K562 (cell line): ENCODE measurements around the gene WDR27. TPM values are rescaled to one million over a fixed set of nuclear protein-coding genes. Genes with fewer than 3 reads are reported as not detected.

Experiments used
- ATAC-seq: fragments of 200-7000 bp; cut with Tn5 transposase; 3 replicates; pipeline ENCODE4 v1.9.1; 2020; ENCODE audit warnings: moderate library complexity
- BruUV-seq: library from RNA; stranded (reverse); fragments of 400-500 nt; replicated peaks from 2 replicates; lab custom pipeline; 2021; lab: Mats Ljungman, UMichigan
- CTCF ChIA-PET: fragments of 300-600 bp; formaldehyde crosslinking; extraction: SDS; loops from one replicate; lab custom pipeline; 2021; ENCODE audit warnings: low intra/inter-chr PET ratio; lab: Yijun Ruan, JAX
- POLR2A ChIA-PET: fragments of 300-600, 350-650 bp; sonication (Branson Sonifier 250); formaldehyde crosslinking; extraction: SDS; loops from one replicate; lab custom pipeline; 2021; ENCODE audit warnings: antibody characterized with exemption, inconsistent platforms; lab: Yijun Ruan, JAX
- DNase-seq, 4 experiments: peaks; one replicate each; pipeline versions ENCODE4 v3.0.0 to v3.0.0-alpha.2; 2011 to 2018; ENCODE audit warnings: low spot score in 3 of 4, mixed read lengths in 3 of 4; ENCODE audit errors: extremely low read depth in 1 of 4
- FAIRE-seq: peaks from 2 replicates; lab custom pipeline; 2011; peaks lifted over from hg19 to GRCh38; lab: Jason Lieb, UNC
- H2AFZ ChIP-seq: 2 replicates; pipeline ENCODE4 v1.6.0; 2011; ENCODE audit warnings: low read depth, low read length, control low read depth, inconsistent platforms
- H3K27ac ChIP-seq: fragments of 200-600 bp; 3 replicates; pipeline ENCODE4 v1.8.0; 2011; ENCODE audit warnings: low read depth, mild to moderate bottlenecking, control low read depth, inconsistent platforms, low read length, moderate library complexity, mixed read lengths; ENCODE audit errors: extremely low read depth
- H3K27me3 ChIP-seq, 2 experiments: fragments of 300-600 bp in 1 of 2; 2 replicates in 1 of 2; 3 replicates in 1 of 2; pipeline versions ENCODE4 v1.6.0 to v1.8.0; 2011; ENCODE audit warnings: inconsistent platforms in 2 of 2, low read length in 2 of 2, mild to moderate bottlenecking in 1 of 2, mixed read lengths in 1 of 2, moderate library complexity in 1 of 2; ENCODE audit not compliant: control insufficient read depth in 2 of 2, insufficient read depth in 2 of 2
- H3K36me3 ChIP-seq: fragments of 300-600 bp; 3 replicates; pipeline ENCODE4 v1.8.0; 2011; ENCODE audit warnings: mild to moderate bottlenecking, low read length, inconsistent platforms; ENCODE audit not compliant: control insufficient read depth, insufficient read depth
- H3K4me1 ChIP-seq, 2 experiments: fragments of 200-600 bp in 1 of 2; replicated peaks in 1 of 2; 2 replicates in 1 of 2; 3 replicates in 1 of 2; pipeline versions ENCODE4 v1.5.1 to v1.8.0; 2011; ENCODE audit warnings: inconsistent platforms in 2 of 2, low read length in 2 of 2, mild to moderate bottlenecking in 1 of 2, mixed read lengths in 1 of 2, moderate library complexity in 1 of 2; ENCODE audit not compliant: control insufficient read depth in 2 of 2, insufficient read depth in 2 of 2
- H3K4me2 ChIP-seq: 2 replicates; pipeline ENCODE4 v1.6.1; 2011; ENCODE audit warnings: low read length, control low read depth, inconsistent platforms, mixed read lengths; ENCODE audit not compliant: insufficient read depth
- H3K4me3 ChIP-seq: fragments of 200-600 bp; sonication (generic), shearing (Covaris generic); 2 replicates; pipeline ENCODE4 v1.5.1; 2016; ENCODE audit warnings: control low read depth, inconsistent platforms
- H3K79me2 ChIP-seq: fragments of 200-600 bp; 3 replicates; pipeline ENCODE4 v1.8.0; 2011; ENCODE audit warnings: low read length, inconsistent platforms; ENCODE audit not compliant: control insufficient read depth, insufficient read depth
- H3K9ac ChIP-seq, 2 experiments: 2 replicates each; pipeline versions ENCODE4 v1.6.0 to v1.6.1; 2011; ENCODE audit warnings: low read depth in 2 of 2, low read length in 2 of 2, control low read depth in 1 of 2, inconsistent platforms in 1 of 2, mild to moderate bottlenecking in 1 of 2, mixed read lengths in 1 of 2; ENCODE audit not compliant: insufficient read depth in 1 of 2
- H3K9me1 ChIP-seq: one replicate; pipeline ENCODE4 v1.6.0; 2011; ENCODE audit warnings: inconsistent platforms, mild to moderate bottlenecking, low read length, moderate library complexity; ENCODE audit not compliant: control insufficient read depth, insufficient read depth
- H3K9me3 ChIP-seq: replicated peaks from 2 replicates; pipeline ENCODE4 v1.5.1; 2011; ENCODE audit warnings: low read depth, low read length, inconsistent platforms; ENCODE audit not compliant: control insufficient read depth, insufficient read depth
- H4K20me1 ChIP-seq: replicated peaks from 2 replicates; pipeline ENCODE4 v1.6.1; 2011; ENCODE audit warnings: low read length, inconsistent platforms, mixed read lengths; ENCODE audit not compliant: control insufficient read depth, insufficient read depth
- CBFA2T2 ChIP-seq: fragments of 450-650 bp; conservative IDR thresholded peaks from 2 replicates; pipeline ENCODE4 v1.6.1; 2017; ENCODE audit warnings: mild to moderate bottlenecking
- E2F5 ChIP-seq: sonication (generic); formaldehyde crosslinking; IDR thresholded peaks from 2 replicates; pipeline ENCODE4 v1.8.0; 2022; ENCODE audit warnings: mild to moderate bottlenecking, missing genetic modification reagents
- EP300 ChIP-seq: IDR thresholded peaks from 2 replicates; pipeline ENCODE4 v1.6.1; 2012; ENCODE audit warnings: low read length, improper control_type of control experiment
- IRF2 ChIP-seq: sonication (generic); formaldehyde crosslinking; IDR thresholded peaks from 2 replicates; pipeline ENCODE4 v1.8.1; 2022; ENCODE audit warnings: mild to moderate bottlenecking, missing genetic modification reagents
- MTA3 ChIP-seq: fragments of 450-650 bp; formaldehyde crosslinking; IDR thresholded peaks from 2 replicates; pipeline ENCODE4 v1.6.1; 2017; ENCODE audit warnings: mild to moderate bottlenecking, borderline replicate concordance
- NFE2 ChIP-seq: IDR thresholded peaks from 2 replicates; pipeline ENCODE4 v1.6.1; 2014; ENCODE audit warnings: antibody characterized with exemption, low read depth
- POLR2AphosphoS5 ChIP-seq: IDR thresholded peaks from 2 replicates; pipeline ENCODE4 v1.6.1; 2011; ENCODE audit warnings: mild to moderate bottlenecking, low read depth, low read length, moderate library complexity; ENCODE audit not compliant: control insufficient read depth, insufficient read depth
- RFX1 ChIP-seq: fragments of 450-650 bp; IDR thresholded peaks from 2 replicates; pipeline ENCODE4 v1.6.1; 2016; ENCODE audit warnings: mild to moderate bottlenecking, moderate library complexity
- TGIF2 ChIP-seq: sonication (generic); formaldehyde crosslinking; IDR thresholded peaks from 2 replicates; pipeline ENCODE4 v1.8.1; 2022; ENCODE audit warnings: mild to moderate bottlenecking, missing genetic modification reagents, moderate library complexity
- ZBTB7A ChIP-seq: IDR thresholded peaks from 2 replicates; pipeline ENCODE4 v1.6.1; 2011; ENCODE audit warnings: low read depth, mild to moderate bottlenecking, low read length, moderate library complexity, borderline replicate concordance; ENCODE audit not compliant: control insufficient read depth
- ZNF318 ChIP-seq, 2 experiments: fragments of 450-650 bp; IDR thresholded peaks; 2 replicates each; pipeline ENCODE4 v1.6.1; 2016; ENCODE audit warnings: mild to moderate bottlenecking in 2 of 2, borderline replicate concordance in 1 of 2, low read depth in 1 of 2, moderate library complexity in 1 of 2
- WGBS: fragments of 100-300 bp; shearing (Covaris generic); methylation state at CpG from one replicate; pipeline ENCODE4 v1.1.6; 2016; ENCODE audit warnings: low coverage, mixed read lengths; ENCODE audit not compliant: insufficient coverage; ENCODE audit errors: missing lambda C conversion rate; 5-methylcytosine and 5-hydroxymethylcytosine counted together
- in situ Hi-C: fragments of 300-500 bp; cut with MboI; formaldehyde crosslinking; loops from 4 replicates; pipeline ENCODE4 v1.15.0; 2018; ENCODE audit warnings: inconsistent platforms, mixed read lengths
- intact Hi-C: fragments of 100-400 bp; cut with micrococcal nuclease; formaldehyde crosslinking; loops from 2 replicates; pipeline ENCODE4 v1.14.2; 2022
- polyA plus RNA-seq, 8 experiments: library from polyadenylated mRNA; depleted of rRNA in 4 of 8; stranded (reverse) in 5 of 8; unstranded in 3 of 8; fragments of >200 nt; fragmentation: Nextera tagmentation in 2 of 8; fragmentation: Illumina TruSeq in 1 of 8; extraction: Ambion mirVana in 2 of 8; extraction: Trizol in 1 of 8; gene quantifications; 2 replicates each; pipeline versions ENCODE4 v1.2.1 to v1.2.3, GENCODE V29; 2011 to 2014; ENCODE audit warnings: inconsistent platforms in 1 of 8, missing spikeins in 1 of 8
- total RNA-seq, 7 experiments: library from RNA; depleted of rRNA in 6 of 7; stranded (reverse); fragments of >200 nt in 6 of 7; fragmentation: Illumina TruSeq in 2 of 7; extraction: Trizol in 2 of 7; gene quantifications; 2 replicates each; pipeline versions ENCODE4 v1.2.1 to v1.2.3, GENCODE V29; 2011 to 2021; ENCODE audit warnings: low replicate concordance in 1 of 7

Gene WDR27
- total and polyA plus RNA-seq, 9 of the 15 experiments (the other 6 are each of a cell fraction or from before 2014, with no cell fraction given): 4.3 to 77.2 (median 22.7) TPM

GRCh38 chr6:169452117-169452868 is 249.5 kb downstream of the WDR27 start:
- H3K9me3 ChIP-seq: no peaks in the 10 kb centered on the region
- H4K20me1 ChIP-seq: no peaks in the 10 kb centered on the region
- peak; percentile 78 for FAIRE-seq
- H3K27me3 ChIP-seq: no peaks in the 10 kb centered on the region
- intact Hi-C loops (no loop called here), in situ Hi-C loops (no loop called here)
- H3K4me1 ChIP-seq: peaks cover 19 to 20% of the 10 kb centered on the region in 2 experiments; a peak in 4 of 5 replicates
- H3K4me3 ChIP-seq: peak overlapping the region; percentile 49
- ATAC-seq: peak; percentile 95
- peak overlapping the region; percentile 78 to 91 for H3K9ac ChIP-seq
- H3K27ac ChIP-seq: peak overlapping the region; percentile 85
- peak overlapping the region; percentile 86 for H3K4me2 ChIP-seq
- no peaks in the 10 kb centered on the region for H3K36me3 ChIP-seq
- WGBS: 5% methylated on average over 36 of the region's 36 CpGs
- CTCF ChIA-PET: no interaction called here
- POLR2A ChIA-PET: interaction anchor here (0.8 to 2.0 kb wide), 3 partner anchors 10 to 740 kb away, joined by 3 to 6 read pairs (median 4); no protein-coding TSS in a partner anchor
- DNase-seq: peak; percentile 69 to 90 (median 76)
- peaks cover 10% of the 10 kb centered on the region; the same call in 2 of the 3 replicates for H3K79me2 ChIP-seq
- no TSS peak for BruUV-seq
- no peaks in the 10 kb centered on the region for H3K9me1 ChIP-seq
- H2AFZ ChIP-seq: peak overlapping the region; percentile 99
- TF ChIP-seq TGIF2 (CRISPR knock-in tag) (no peak), ZBTB7A (no peak), CBFA2T2 (no peak), POLR2AphosphoS5 (no peak), E2F5 (CRISPR knock-in tag) (no peak), RFX1 (no peak), MTA3 (peak; percentile 86), IRF2 (CRISPR knock-in tag) (no peak), EP300 (peak; percentile 34; the same call in 1 of the 2 replicates), NFE2 (peak; percentile 85), ZNF318 (IDR thresholded peaks at IDR 0.05; ENCODE audit: borderline replicate concordance in 1 of 2, low read depth in 1 of 2) (no peak; a peak in 1 of 4 replicates)
